GM18907 (cell line): ENCODE data around the gene CACHD1.

Experiments used
- ATAC-seq: cut with Tn5 transposase; IDR thresholded peaks from one replicate; pipeline ENCODE4 v1.9.1; 2021; ENCODE audit warnings: mild to moderate bottlenecking, moderate library complexity; ENCODE audit not compliant: unreplicated experiment

The CACHD1 gene

DNA sequence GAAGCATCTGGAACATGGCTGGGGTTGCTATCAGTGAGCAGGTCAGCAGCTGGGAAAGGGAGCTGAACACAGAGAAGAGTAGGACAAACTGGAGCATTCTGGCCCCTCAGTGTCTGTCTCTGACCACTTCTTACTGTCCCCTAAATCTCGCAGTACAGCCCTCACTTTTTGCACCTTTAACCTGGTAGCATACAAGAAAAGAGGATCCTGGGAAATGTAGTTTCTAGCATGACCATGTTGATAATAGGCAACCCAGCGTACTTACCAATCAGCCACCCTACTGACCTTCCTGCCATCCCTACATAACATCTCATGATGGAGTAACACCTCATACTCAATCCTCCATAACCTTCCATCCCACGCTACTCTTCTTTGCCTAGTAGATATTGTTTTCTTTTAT lies 175.8 kb downstream of the CACHD1 start:
- no peak for ATAC-seq

DNA sequence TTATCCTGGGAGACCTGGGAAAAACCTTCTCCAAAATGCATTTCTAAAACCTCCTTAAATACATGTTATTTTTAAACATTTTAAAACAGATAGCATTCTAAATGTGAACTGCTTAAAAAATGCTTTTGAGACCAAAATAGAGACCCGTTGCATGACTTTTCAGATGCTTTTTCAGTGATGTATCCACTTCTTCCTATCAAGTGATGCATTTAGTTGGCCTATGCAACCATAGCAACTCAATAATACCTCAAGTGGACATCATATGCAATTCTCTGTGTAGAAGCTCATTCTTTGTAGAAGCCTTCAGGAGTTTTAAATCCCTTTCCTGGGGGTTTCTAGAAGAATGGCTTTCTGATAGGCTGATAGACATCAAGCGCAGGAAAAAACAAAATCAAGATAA lies 180.5 kb downstream of the CACHD1 start:
- ATAC-seq, result no peak

GRCh38 chr1:64651841-64652240 lies 181.9 kb downstream of the CACHD1 start:
- ATAC-seq, result no peak

- no peak for ATAC-seq
Observed at GRCh38 chr1:64653466-64653865, 183.5 kb downstream of the CACHD1 start.

- no peak for ATAC-seq
Observed at GRCh38 chr1:64654519-64655341, 184.8 kb downstream of the CACHD1 start.

- ATAC-seq, result no peak
Observed at GRCh38 chr1:64655861-64656260, 185.9 kb downstream of the CACHD1 start.

- no peak for ATAC-seq
Observed at GRCh38 chr1:64659478-64660138, 189.7 kb downstream of the CACHD1 start.

GRCh38 chr1:64663668-64664067 lies 193.7 kb downstream of the CACHD1 start:
- ATAC-seq, result no peak

GRCh38 chr1:64664299-64664698 lies 194.4 kb downstream of the CACHD1 start:
- ATAC-seq, result no peak

DNA sequence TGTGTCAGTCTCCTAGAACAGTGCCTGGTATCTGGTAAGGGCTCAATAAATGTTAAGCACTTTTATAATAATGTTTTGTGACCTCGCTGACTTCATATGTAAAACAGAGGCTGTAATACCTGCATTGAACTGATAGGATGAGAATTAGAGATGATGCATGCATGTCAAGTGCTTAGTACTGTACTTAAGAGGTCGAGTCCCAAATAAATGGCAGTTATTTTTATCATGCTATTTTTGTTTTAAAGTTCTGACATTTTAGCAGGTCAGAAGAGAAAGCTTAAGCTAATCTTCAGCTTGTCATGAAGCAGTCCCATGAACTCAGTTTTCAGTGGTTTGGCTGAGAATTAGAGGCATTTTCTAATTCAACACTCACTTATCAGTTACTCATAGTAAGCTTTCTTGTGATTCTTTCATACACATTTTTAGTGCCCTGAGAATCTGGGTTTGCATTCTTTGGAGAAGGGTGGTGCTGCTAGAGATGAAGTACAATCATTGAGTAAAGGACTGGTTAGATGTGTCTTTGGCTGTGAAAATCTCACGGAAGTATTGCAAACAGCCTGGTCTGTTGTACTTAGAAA lies 199.3 kb downstream of the CACHD1 start:
- no peak for ATAC-seq

- no peak for ATAC-seq
Observed at GRCh38 chr1:64675718-64676345, 205.9 kb downstream of the CACHD1 start.

- no peak for ATAC-seq
Observed at GRCh38 chr1:64676386-64676785, 206.5 kb downstream of the CACHD1 start.

DNA sequence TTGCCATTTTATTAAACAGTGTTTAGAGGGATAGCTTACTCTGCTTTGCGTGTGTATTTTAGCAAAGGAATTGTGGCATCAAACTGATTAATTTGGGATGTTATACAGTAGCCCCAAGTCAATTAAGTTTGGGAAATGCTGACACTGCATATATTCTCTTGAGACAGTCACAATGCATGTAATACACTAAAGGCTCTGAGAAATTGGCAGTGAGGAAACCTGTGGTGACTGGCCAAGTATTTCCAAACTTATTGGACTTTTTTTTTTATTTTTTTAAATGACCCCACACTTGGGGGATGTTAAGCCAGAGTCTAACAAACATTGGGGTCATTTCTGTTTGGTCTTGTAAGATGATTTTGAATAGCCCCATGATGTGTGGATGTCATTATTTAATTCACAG lies 207.6 kb downstream of the CACHD1 start:
- no peak for ATAC-seq

GRCh38 chr1:64678366-64678765 lies 208.4 kb downstream of the CACHD1 start:
- ATAC-seq, result no peak

- ATAC-seq, result no peak
Observed at GRCh38 chr1:64679177-64679576, 209.2 kb downstream of the CACHD1 start.

DNA sequence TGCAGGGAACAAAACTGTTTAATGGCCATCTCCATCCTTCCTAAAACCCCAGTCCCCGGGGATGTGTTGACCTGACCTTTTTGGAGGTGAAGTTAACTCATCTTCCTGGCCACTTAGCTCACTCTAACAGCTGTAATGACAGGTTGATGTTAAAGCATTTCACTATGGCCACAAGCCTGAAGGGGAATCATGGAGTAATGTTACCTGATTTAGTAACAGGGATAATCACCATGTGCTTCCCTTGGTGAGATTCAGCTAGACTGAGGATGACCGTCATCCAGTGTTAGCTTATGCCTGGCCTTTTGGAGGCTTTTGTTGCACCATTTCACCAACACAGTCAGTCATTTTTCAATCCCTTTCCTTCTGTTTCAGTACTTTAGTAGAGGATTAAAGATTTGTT lies 210.7 kb downstream of the CACHD1 start:
- ATAC-seq, result no peak

- ATAC-seq, result no peak
Observed at GRCh38 chr1:64681043-64681442, 211.1 kb downstream of the CACHD1 start.

GRCh38 chr1:64683419-64683818 lies 213.5 kb downstream of the CACHD1 start:
- no peak for ATAC-seq

DNA sequence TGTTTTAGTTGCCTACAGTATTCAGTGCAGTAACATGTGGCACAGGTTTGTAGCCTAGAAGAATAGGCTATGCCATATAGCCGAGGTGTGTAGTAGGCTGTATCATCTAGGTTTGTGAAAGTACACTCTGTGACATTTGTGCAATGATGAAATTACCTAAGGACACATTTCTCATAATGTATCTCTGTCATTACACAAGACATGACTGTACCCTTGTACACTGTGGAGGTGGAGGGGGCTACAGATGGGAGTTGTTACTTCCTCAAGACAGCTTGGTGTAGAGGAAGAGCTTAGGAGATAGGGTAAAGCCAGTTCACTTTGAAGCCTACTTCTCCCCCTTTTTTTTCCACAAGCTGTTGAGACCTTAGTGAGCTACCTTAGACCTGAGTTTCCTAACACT lies 215.3 kb downstream of the CACHD1 start:
- ATAC-seq, result no peak

DNA sequence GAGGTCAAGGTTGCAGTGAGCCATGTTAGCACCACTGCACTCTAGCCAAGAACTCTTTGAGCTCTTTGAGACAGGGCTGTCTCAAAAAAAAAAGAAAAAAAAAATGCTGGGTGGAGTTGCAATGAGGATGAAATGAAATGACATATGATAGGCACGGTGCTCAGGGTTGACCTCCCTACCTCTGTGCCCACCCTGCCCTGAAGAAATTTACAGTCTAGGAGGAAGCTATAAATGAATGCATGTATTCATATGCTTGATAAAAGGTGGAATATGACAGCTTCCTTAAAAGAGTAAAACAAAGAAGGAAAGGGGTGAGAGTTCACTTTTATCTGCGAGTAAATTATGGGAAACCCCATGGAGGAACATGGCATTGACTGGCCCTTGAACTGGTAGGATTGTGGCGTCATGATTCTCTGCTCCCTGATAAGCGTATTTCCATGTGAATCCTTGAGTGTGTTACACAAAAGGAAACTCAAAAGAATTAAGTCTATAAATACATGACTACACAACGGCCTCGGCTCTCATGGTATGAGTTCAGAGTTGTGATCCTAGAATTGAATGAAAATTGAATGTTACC lies 215.9 kb downstream of the CACHD1 start:
- ATAC-seq, result no peak
